Body of pancreas (tissue), 4 donors: ENCODE results near the gene ADIPOQ. TPM values are rescaled to one million over a fixed set of nuclear protein-coding genes. Genes with fewer than 3 reads are reported as not detected.
"Not testable (repeated sequence)": the region's sequence is repeated elsewhere in the genome, so short reads cannot be mapped to it uniquely, and the experiment has no call there.

ENCODE experiments used
- ATAC-seq: fragments of 150-250 bp; one replicate; pipeline ENCODE4 v1.9.1; 2016
- DNase-seq, 4 donors: peaks; one replicate each; pipeline ENCODE4 v3.0.0-alpha.2; 2019
- H3K27ac ChIP-seq, 4 donors: fragments of 200-600 bp; sonication (generic); 1 replicate in 3 of 4; 2 replicates in 1 of 4; pipeline versions ENCODE4 v1.5.1 to v1.6.1; 2016 to 2019; ENCODE audit warnings: mild to moderate bottlenecking in 1 of 4, mixed read lengths in 1 of 4, moderate library complexity in 1 of 4
- H3K27me3 ChIP-seq, 2 donors: fragments of 200-600 bp; sonication (generic); one replicate each; pipeline ENCODE4 v1.6.0; 2016; ENCODE audit warnings: mild to moderate bottlenecking in 1 of 2
- H3K36me3 ChIP-seq, 2 donors: fragments of 200-600 bp; sonication (generic); replicated peaks in 1 of 2; 2 replicates each; pipeline ENCODE4 v1.5.1; 2016; ENCODE audit warnings: low read depth in 2 of 2; ENCODE audit not compliant: insufficient read depth in 1 of 2
- H3K4me1 ChIP-seq: fragments of 200-600 bp; sonication (generic); one replicate; pipeline ENCODE4 v1.6.0; 2016
- H3K4me3 ChIP-seq, 2 donors: fragments of 200-600 bp; sonication (generic); 1 replicate in 1 of 2; 2 replicates in 1 of 2; pipeline ENCODE4 v1.5.1; 2016 to 2019
- H3K9me3 ChIP-seq, 3 donors: fragments of 200-600 bp; sonication (generic); 1 replicate in 2 of 3; 2 replicates in 1 of 3; pipeline ENCODE4 v1.5.1; 2016
- POLR2A ChIP-seq, 3 donors: fragments of 450-650 bp; IDR thresholded peaks; one replicate each; pipeline ENCODE4 v1.6.1; 2016; ENCODE audit warnings: antibody characterized with exemption in 3 of 3, mild to moderate bottlenecking in 2 of 3
- WGBS, 2 donors: methylation state at CpG; one replicate each; pipeline ENCODE4 v1.1.5; 2017; 5-methylcytosine and 5-hydroxymethylcytosine counted together
- intact Hi-C: fragments of 100-400 bp; cut with DNase I; formaldehyde crosslinking; loops from one replicate; pipeline ENCODE4 v1.15.1; 2023
- total RNA-seq, 2 donors: library from RNA; depleted of rRNA; stranded (reverse); fragments of >200 nt; gene quantifications; one replicate each; pipeline ENCODE4 v1.1.0, GENCODE V29; 2016
- TF ChIP-seq, protein P1 (sequence below), 7 experiments: fragments of 450-650 bp in 4 of 7; fragments of 200-600 bp in 3 of 7; sonication (generic) in 3 of 7; IDR thresholded peaks; one replicate each; pipeline ENCODE4 v1.5.1; 2016 to 2019; ENCODE audit warnings: antibody characterized with exemption in 7 of 7

Gene ADIPOQ
- total RNA-seq, 2 donors from 2014 or later: 10.9 to 188 TPM

DNA sequence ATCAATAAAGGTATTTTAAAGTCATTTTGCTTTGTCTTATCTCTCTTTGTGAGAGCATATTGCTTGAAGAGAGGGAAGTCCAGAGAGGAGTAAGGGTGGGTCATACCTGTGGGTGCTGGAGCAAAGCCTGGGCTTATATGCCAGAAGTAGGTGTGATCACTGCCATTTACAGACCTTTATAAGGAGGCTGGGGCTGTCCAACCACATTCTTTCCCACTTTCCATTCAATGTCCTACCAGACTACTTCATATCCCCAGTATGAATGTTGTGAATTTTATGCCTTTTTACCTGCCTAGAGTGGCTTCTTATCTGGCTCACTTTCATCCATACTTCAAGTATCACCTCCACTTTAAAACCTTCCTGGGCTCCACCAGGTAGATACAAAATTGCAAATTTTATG lies 48.4 kb downstream of the ADIPOQ start:
- Histone ChIP-seq H3K36me3 (no peaks in the 10 kb centered on the region), H3K9me3 (no peaks in the 10 kb centered on the region), H3K4me3 (no peak overlapping the region), H3K27me3 (no peaks in the 10 kb centered on the region), H3K27ac (no peak overlapping the region), H3K4me1 (no peaks in the 10 kb centered on the region)
- DNase-seq: no peak
- TF ChIP-seq, protein P1, sequence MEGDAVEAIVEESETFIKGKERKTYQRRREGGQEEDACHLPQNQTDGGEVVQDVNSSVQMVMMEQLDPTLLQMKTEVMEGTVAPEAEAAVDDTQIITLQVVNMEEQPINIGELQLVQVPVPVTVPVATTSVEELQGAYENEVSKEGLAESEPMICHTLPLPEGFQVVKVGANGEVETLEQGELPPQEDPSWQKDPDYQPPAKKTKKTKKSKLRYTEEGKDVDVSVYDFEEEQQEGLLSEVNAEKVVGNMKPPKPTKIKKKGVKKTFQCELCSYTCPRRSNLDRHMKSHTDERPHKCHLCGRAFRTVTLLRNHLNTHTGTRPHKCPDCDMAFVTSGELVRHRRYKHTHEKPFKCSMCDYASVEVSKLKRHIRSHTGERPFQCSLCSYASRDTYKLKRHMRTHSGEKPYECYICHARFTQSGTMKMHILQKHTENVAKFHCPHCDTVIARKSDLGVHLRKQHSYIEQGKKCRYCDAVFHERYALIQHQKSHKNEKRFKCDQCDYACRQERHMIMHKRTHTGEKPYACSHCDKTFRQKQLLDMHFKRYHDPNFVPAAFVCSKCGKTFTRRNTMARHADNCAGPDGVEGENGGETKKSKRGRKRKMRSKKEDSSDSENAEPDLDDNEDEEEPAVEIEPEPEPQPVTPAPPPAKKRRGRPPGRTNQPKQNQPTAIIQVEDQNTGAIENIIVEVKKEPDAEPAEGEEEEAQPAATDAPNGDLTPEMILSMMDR (IDR thresholded peaks at IDR 0.05): no peak
- no peak for TF ChIP-seq POLR2A (IDR thresholded peaks at IDR 0.05)
- no peak for ATAC-seq
- intact Hi-C loops: no loop called here

DNA sequence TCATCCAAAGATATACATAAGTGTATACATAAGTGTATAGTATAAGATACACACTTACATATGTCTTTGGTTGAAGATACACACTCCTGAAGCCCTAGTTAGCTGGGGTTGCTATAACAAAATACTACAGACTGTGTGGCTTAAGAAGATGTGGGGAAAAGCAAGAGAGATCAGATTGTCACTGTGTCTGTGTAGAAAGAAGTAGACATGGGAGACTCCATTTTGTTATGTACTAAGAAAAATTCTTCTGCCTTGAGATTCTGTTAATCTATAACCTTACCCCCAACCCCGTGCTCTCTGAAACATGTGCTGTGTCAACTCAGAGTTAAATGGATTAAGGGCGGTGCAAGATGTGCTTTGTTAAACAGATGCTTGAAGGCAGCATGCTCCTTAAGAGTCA lies 50.6 kb downstream of the ADIPOQ start:
- WGBS, 2 donors: no CpG with 5 or more reads among the region's 2 CpGs
- H3K4me1 ChIP-seq, ATAC-seq: not testable (repeated sequence)

DNA sequence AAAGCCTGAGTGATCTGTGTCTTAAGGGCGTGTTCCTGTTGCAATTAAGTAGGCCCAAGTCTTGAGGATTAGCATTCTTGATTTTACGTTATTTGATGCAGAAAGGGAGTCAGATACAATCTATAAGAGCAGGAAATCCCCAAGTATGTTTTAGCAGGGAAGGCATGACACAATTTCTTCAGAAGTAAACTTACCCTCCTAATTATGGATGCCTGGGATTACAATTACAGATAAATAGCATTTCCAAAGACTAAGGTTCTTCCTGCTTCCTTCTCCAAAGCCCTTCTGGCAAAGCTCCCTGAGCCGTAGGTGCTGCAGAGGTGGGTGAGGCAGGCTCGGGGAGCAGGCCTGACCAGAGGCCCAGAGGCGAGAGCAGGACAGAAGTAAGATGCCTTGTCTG lies 52.9 kb downstream of the ADIPOQ start:
- H3K4me1 ChIP-seq: no peaks in the 10 kb centered on the region
- TF ChIP-seq, protein P1 (IDR thresholded peaks at IDR 0.05): no peak
- TF ChIP-seq POLR2A (IDR thresholded peaks at IDR 0.05): no peak
- DNase-seq (no peak), ATAC-seq (no peak)
- no peaks in the 10 kb centered on the region for H3K27me3 ChIP-seq
- 71 to 81% methylated on average over 5 of the region's 5 CpGs for WGBS, 2 donors
- intact Hi-C loops: no loop called here
- no peak overlapping the region for H3K4me3 ChIP-seq
- H3K27ac ChIP-seq: no peak overlapping the region
- no peaks in the 10 kb centered on the region for H3K9me3 ChIP-seq
- H3K36me3 ChIP-seq: no peaks in the 10 kb centered on the region

More for the DNA sequence above, 50.6 kb downstream of the ADIPOQ start:
- H3K4me3 ChIP-seq, H3K36me3 ChIP-seq, H3K27ac ChIP-seq, DNase-seq, H3K9me3 ChIP-seq, intact Hi-C loops, H3K27me3 ChIP-seq: not testable (repeated sequence)

DNA sequence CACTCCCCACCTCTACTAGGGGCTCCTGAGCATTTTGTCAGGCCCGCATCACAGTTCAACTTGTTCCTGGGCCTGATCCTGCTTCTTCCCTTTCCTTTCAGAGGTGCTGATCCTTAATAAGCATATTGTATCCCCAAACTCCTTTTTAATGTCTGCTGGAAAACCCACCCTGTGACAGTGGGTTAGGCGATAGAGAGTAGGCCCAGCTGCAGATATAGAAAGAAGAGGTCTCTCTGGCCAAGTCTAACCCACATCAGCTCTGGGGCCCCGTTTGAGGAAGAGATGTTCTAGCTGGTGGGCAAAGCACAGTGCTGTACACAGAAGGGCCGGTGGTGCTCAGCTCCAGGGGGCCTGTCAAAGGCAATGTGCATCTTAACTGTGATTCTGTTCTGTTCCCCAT lies 53.5 kb downstream of the ADIPOQ start:
- TF ChIP-seq POLR2A (IDR thresholded peaks at IDR 0.05): no peak
- TF ChIP-seq, protein P1 (IDR thresholded peaks at IDR 0.05): no peak
- Histone ChIP-seq H3K4me3 (no peak overlapping the region), H3K27me3 (no peaks in the 10 kb centered on the region), H3K36me3 (no peaks in the 10 kb centered on the region), H3K4me1 (no peaks in the 10 kb centered on the region), H3K27ac (no peak overlapping the region), H3K9me3 (no peaks in the 10 kb centered on the region)
- 73 to 75% methylated on average over 4 of the region's 4 CpGs for WGBS, 2 donors
- ATAC-seq: no peak
- no peak for DNase-seq
- intact Hi-C loops: no loop called here

DNA sequence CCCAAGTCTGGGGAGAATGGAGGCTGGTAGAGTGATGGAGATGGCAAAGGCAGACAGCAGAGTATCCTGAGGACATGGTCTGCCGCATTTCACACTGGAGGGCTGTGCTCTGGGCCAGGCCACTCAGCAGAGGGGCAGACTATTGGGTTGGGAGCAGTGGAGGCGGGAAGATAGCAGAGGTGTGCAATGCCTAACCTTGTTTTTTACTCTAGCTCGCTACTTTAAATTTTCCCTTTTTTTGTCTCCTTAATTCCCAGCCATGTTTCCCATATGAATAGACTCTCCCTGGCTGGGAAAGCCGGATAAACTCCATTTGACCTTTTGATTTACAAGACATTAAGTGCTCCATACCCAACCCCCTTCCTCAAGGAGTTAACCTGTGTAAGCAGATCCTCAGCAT lies 54.4 kb downstream of the ADIPOQ start:
- DNase-seq: no peak
- H3K27me3 ChIP-seq: no peaks in the 10 kb centered on the region
- H3K27ac ChIP-seq: no peak overlapping the region
- TF ChIP-seq, protein P1 (IDR thresholded peaks at IDR 0.05): no peak
- TF ChIP-seq POLR2A (IDR thresholded peaks at IDR 0.05): no peak
- no peaks in the 10 kb centered on the region for H3K36me3 ChIP-seq
- no peak for ATAC-seq
- no peak overlapping the region for H3K4me3 ChIP-seq
- 67 to 69% methylated on average over 4 of the region's 4 CpGs for WGBS, 2 donors
- H3K4me1 ChIP-seq: no peaks in the 10 kb centered on the region
- no peaks in the 10 kb centered on the region for H3K9me3 ChIP-seq
- intact Hi-C loops: no loop called here
